HUES48 (cell line): ENCODE data around the gene VPS11.
"Not testable (repeated sequence)": the region's sequence is repeated elsewhere in the genome, so short reads cannot be mapped to it uniquely, and the experiment has no call there.

Experiments used
- H3K27ac ChIP-seq: one replicate; pipeline ENCODE4 v1.7.0; 2013; ENCODE audit warnings: low read depth, low read length, inconsistent platforms
- H3K27me3 ChIP-seq: 2 replicates; pipeline ENCODE4 v1.6.1; 2013; ENCODE audit warnings: mild to moderate bottlenecking, low read length; ENCODE audit not compliant: control insufficient read depth, insufficient read depth
- H3K36me3 ChIP-seq: 2 replicates; pipeline ENCODE4 v1.6.1; 2013; ENCODE audit warnings: low read length; ENCODE audit not compliant: control insufficient read depth, insufficient read depth
- H3K4me1 ChIP-seq: 2 replicates; pipeline ENCODE4 v1.6.1; 2013; ENCODE audit warnings: mild to moderate bottlenecking, low read length; ENCODE audit not compliant: control insufficient read depth, insufficient read depth
- H3K4me3 ChIP-seq: 2 replicates; pipeline ENCODE4 v1.5.1; 2013; ENCODE audit warnings: mild to moderate bottlenecking, low read depth, low read length
- H3K9ac ChIP-seq: 2 replicates; pipeline ENCODE4 v1.6.1; 2013; ENCODE audit warnings: mild to moderate bottlenecking, low read depth, low read length, moderate library complexity
- H3K9me3 ChIP-seq: 2 replicates; pipeline ENCODE4 v1.6.1; 2013; ENCODE audit warnings: low read length; ENCODE audit not compliant: control insufficient read depth, insufficient read depth

The VPS11 gene

GRCh38 chr11:119027561-119028345 lies 39.9 kb upstream of the VPS11 start:
- Histone ChIP-seq H3K4me3 (no peak overlapping the region), H3K36me3 (peaks cover 64% of the 10 kb centered on the region), H3K4me1 (peaks cover 12% of the 10 kb centered on the region), H3K9me3 (no peaks in the 10 kb centered on the region), H3K27ac (no peak overlapping the region), H3K27me3 (no peaks in the 10 kb centered on the region), H3K9ac (no peak overlapping the region)

- Histone ChIP-seq H3K9ac (no peak overlapping the region), H3K4me1 (peaks cover 12% of the 10 kb centered on the region), H3K27me3 (no peaks in the 10 kb centered on the region), H3K36me3 (peaks cover 57% of the 10 kb centered on the region), H3K9me3 (no peaks in the 10 kb centered on the region), H3K4me3 (peak overlapping the region; percentile 91; the same call in 1 of the 2 replicates), H3K27ac (no peak overlapping the region)
These were observed 39.1 kb upstream of the VPS11 start for GRCh38 chr11:119028346-119029068.

GRCh38 chr11:119029069-119029339 lies 38.6 kb upstream of the VPS11 start:
- no peaks in the 10 kb centered on the region for H3K9me3 ChIP-seq
- peaks cover 12% of the 10 kb centered on the region for H3K4me1 ChIP-seq
- peaks cover 52% of the 10 kb centered on the region for H3K36me3 ChIP-seq
- no peaks in the 10 kb centered on the region for H3K27me3 ChIP-seq
- H3K4me3 ChIP-seq = peak overlapping the region; percentile 91
- H3K9ac ChIP-seq = no peak overlapping the region
- H3K27ac ChIP-seq = no peak overlapping the region

DNA sequence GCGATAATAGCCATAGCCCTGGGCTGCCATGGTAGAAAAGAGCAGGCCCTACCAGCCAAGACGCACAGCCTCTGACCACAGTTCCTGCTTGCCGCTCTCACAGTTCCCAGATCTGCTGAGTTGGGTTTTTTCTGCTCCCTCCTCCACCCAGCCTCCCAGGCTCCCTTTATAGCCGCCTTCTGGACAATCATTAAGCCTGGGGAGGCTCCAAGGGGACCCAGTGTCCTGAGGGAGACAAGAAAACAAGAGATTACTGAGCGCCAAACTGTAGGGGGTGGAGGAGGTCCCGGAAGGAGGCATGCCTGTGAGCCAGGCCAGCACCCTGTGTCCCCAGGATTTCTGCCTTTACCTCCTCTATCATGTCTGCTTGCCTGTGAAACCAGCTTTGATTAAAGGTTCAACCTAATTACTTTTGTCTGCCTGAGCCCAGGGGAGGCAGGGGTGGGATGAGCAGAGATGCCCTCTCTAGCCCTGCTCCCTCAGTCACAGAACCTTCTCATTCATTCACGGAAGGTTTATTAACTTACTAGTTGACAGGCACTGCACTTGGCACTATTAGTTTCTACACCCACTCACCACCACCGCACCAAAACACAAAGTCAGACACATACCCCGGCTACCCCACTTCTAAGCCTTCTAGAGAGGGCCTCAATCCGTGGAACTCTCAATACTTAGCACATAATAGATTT lies 38.1 kb upstream of the VPS11 start:
- Histone ChIP-seq H3K9me3 (no peaks in the 10 kb centered on the region), H3K4me3 (peak overlapping the region; percentile 91), H3K27ac (peak overlapping the region; percentile 85), H3K4me1 (peaks cover 12% of the 10 kb centered on the region), H3K27me3 (no peaks in the 10 kb centered on the region), H3K9ac (0 out of 2 replicates have a peak overlapping the region, but pooled peaks have one; percentile 87), H3K36me3 (peaks cover 48% of the 10 kb centered on the region)

DNA sequence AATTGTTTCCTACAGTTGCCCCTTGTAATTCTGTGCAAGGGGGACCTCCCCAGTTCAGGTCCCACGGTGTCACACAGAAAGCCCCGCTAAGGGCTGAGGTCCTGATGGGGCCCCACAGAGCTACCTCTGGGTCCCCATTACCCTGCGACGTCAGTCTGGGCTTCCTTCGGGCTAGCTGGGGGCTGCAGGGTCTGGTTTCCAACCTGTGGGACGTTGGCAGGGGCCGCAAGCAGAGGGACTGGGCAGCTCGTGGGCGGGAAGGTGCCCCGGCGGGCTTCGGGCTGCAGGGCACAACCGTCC lies 37.6 kb upstream of the VPS11 start:
- H3K9ac ChIP-seq = peak overlapping the region; percentile 87; the same call in 1 of the 2 replicates
- H3K27ac ChIP-seq = peak overlapping the region; percentile 85
- peaks cover 43% of the 10 kb centered on the region for H3K36me3 ChIP-seq
- H3K4me3 ChIP-seq = peak overlapping the region; percentile 91
- no peaks in the 10 kb centered on the region for H3K27me3 ChIP-seq
- H3K9me3 ChIP-seq = no peaks in the 10 kb centered on the region
- H3K4me1 ChIP-seq = peaks cover 12% of the 10 kb centered on the region

GRCh38 chr11:119030329-119031047 lies 37.1 kb upstream of the VPS11 start, which contains the start of gene SLC37A4:
TSS of gene SLC37A4 (minus strand) at chr11:119030877.
- Histone ChIP-seq H3K36me3 (peaks cover 38% of the 10 kb centered on the region), H3K9me3 (no peaks in the 10 kb centered on the region), H3K4me1 (peaks cover 12% of the 10 kb centered on the region), H3K9ac (peak within 1 kb of the TSS; percentile 87), H3K4me3 (peak within 1 kb of the TSS; percentile 91), H3K27me3 (no peaks in the 10 kb centered on the region), H3K27ac (peak within 1 kb of the TSS; percentile 85)

- Histone ChIP-seq H3K4me1 (peaks cover 12% of the 10 kb centered on the region), H3K36me3 (peaks cover 23% of the 10 kb centered on the region), H3K4me3 (no peak overlapping the region), H3K9ac (no peak overlapping the region), H3K27me3 (no peaks in the 10 kb centered on the region), H3K9me3 (no peaks in the 10 kb centered on the region), H3K27ac (no peak overlapping the region)
These were observed 35.7 kb upstream of the VPS11 start for GRCh38 chr11:119031912-119032280.

DNA sequence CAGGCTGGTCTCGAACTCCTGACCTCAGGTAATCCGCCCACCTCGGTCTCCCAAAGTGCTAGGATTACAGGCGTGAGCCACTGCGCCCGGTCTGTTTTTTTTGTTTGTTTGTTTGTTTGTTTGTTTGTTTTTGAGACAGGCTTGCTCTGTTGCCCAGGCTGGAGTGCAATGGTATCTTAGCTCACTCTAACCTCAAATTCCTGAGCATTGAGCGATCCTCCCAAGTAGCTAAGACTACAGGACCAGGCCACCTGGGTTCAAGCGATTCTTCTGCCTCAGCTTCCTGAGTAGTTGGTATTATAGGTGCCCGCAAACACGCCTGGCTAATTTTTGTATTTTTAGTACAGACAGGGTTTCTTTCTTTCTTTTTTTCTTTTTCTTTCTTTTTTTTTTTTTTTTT lies 34.2 kb upstream of the VPS11 start:
- peaks cover 12% of the 10 kb centered on the region for H3K4me1 ChIP-seq
- not testable (repeated sequence) for H3K9ac ChIP-seq, H3K4me3 ChIP-seq, H3K9me3 ChIP-seq, H3K27ac ChIP-seq, H3K36me3 ChIP-seq, H3K27me3 ChIP-seq

DNA sequence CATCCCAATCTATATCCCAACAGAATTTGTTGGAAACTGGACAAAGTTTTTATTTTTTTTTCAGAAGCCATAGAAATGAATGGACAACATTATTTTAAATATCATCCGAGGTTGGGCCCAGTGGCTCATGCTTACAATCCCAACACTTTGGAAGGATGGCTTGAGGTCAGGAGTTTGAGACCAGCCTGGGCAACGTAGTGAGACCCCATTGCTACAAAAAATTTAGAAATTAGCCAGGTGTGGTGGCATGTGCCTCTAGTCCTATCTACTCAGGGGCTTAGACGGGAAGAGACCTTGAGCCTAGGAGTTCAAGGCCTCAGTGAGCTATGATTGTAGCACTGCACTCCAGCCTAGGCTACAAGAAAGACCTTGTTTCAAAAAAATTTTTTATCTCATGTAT lies 32.8 kb upstream of the VPS11 start:
- no peaks in the 10 kb centered on the region for H3K27me3 ChIP-seq
- no peak overlapping the region for H3K4me3 ChIP-seq
- peaks cover under 1% of the 10 kb centered on the region; the same call in 1 of the 2 replicates for H3K4me1 ChIP-seq
- no peak overlapping the region for H3K27ac ChIP-seq
- H3K36me3 ChIP-seq = no peaks in the 10 kb centered on the region
- H3K9ac ChIP-seq = no peak overlapping the region
- H3K9me3 ChIP-seq = no peaks in the 10 kb centered on the region

DNA sequence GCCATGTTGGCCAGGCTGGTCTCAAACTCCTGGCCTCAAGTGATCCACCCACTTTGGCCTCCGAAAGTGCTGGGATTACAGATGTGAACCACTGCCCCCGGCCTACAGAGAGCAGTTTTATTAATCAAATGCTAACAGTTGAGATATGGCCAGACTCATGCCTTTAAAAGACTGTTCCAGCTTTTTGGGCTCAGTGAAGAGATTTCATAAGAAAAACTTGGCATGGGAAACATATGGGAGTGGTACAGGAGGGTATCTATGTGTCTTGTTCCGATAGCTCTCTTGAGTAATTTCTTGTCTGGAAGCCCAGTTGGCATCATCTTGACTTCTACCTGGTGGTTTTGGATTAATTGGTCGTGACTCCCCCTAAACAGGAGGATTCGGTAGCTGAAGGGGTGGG lies 28.7 kb upstream of the VPS11 start:
- no peak overlapping the region for H3K4me3 ChIP-seq
- no peak overlapping the region for H3K27ac ChIP-seq
- no peaks in the 10 kb centered on the region for H3K4me1 ChIP-seq
- no peaks in the 10 kb centered on the region for H3K36me3 ChIP-seq
- H3K9ac ChIP-seq = no peak overlapping the region
- no peaks in the 10 kb centered on the region for H3K9me3 ChIP-seq
- H3K27me3 ChIP-seq = no peaks in the 10 kb centered on the region
